Endothelial cell of umbilical vein (primary cell): ENCODE measurements around the gene PLPP3.

Experiments used
- CTCF ChIP-seq, 2 donors: IDR thresholded peaks; 1 replicate in 1 of 2; 2 replicates in 1 of 2; pipeline ENCODE4 v1.5.1; 2011; ENCODE audit warnings: low read length in 2 of 2, mild to moderate bottlenecking in 2 of 2, moderate library complexity in 2 of 2, control low read depth in 1 of 2, inconsistent platforms in 1 of 2, low read depth in 1 of 2; ENCODE audit not compliant: insufficient read depth in 1 of 2; ENCODE audit errors: extremely low read depth in 1 of 2
- EZH2 ChIP-seq: IDR thresholded peaks from 2 replicates; pipeline ENCODE4 v1.6.1; 2012; ENCODE audit warnings: borderline replicate concordance, low read depth, mild to moderate bottlenecking, moderate library complexity, low read length, inconsistent platforms; ENCODE audit not compliant: severe bottlenecking
- FOS ChIP-seq: IDR thresholded peaks from 2 replicates; pipeline ENCODE4 v1.6.1; 2011; ENCODE audit warnings: mild to moderate bottlenecking, low read length, moderate library complexity, borderline replicate concordance; ENCODE audit not compliant: insufficient read depth
- GATA2 ChIP-seq: IDR thresholded peaks from 2 replicates; pipeline ENCODE4 v1.7.0; 2011; ENCODE audit warnings: low read depth, mild to moderate bottlenecking, moderate library complexity, mixed read lengths, low read length; ENCODE audit not compliant: insufficient read length, insufficient read depth
- JUN ChIP-seq: IDR thresholded peaks from 2 replicates; pipeline ENCODE4 v1.6.1; 2011; ENCODE audit warnings: borderline replicate concordance, low read depth; ENCODE audit not compliant: insufficient read length, insufficient read depth
- POLR2A ChIP-seq: IDR thresholded peaks from 2 replicates; pipeline ENCODE4 v1.6.1; 2012; ENCODE audit warnings: low read depth, mild to moderate bottlenecking, control low read depth, low read length
- POLR2AphosphoS5 ChIP-seq: IDR thresholded peaks from 2 replicates; pipeline ENCODE4 v1.6.1; 2012; ENCODE audit warnings: low read depth, mild to moderate bottlenecking, control low read depth, low read length, moderate library complexity; ENCODE audit not compliant: insufficient read depth
- TF ChIP-seq, protein P1 (sequence below): IDR thresholded peaks from 2 replicates; pipeline ENCODE4 v1.6.1; 2011; ENCODE audit not compliant: insufficient read depth, insufficient read length

DNA sequence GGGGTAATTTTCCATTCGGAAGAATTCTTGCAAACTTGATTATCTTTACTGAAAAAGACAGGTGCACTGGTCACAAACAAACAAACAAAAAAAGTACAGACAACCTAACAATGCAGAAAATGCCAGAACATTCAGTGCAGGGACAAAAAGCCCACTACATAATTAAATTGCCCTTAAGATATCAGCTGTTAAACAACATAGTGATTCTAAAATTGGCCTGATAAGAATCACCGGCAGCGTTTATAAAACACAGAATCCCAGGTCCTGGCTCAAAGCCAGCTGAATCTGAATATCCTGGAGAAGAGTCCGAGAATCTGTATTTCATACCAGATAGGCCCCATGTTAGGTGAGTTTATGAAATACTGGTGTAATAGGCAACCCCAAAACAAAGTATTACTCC is 6.1 kb downstream of the PLPP3 start:
- TF ChIP-seq CTCF (IDR thresholded peaks at IDR 0.05; ENCODE audit: extremely low read depth in 1 of 2, insufficient read depth in 1 of 2, low read depth in 1 of 2, low read length in 2 of 2), result no peak
- TF ChIP-seq EZH2, result no peak
- TF ChIP-seq POLR2AphosphoS5, result no peak
- TF ChIP-seq FOS, result no peak
- TF ChIP-seq JUN, result no peak
- no peak for TF ChIP-seq POLR2A
- TF ChIP-seq, protein P1, sequence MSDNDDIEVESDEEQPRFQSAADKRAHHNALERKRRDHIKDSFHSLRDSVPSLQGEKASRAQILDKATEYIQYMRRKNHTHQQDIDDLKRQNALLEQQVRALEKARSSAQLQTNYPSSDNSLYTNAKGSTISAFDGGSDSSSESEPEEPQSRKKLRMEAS, result no peak
- TF ChIP-seq GATA2, result peak; percentile 54
